ENCODE data around the gene TRAPPC5. TPM values are rescaled to one million over a fixed set of nuclear protein-coding genes. Genes with fewer than 3 reads are reported as not detected.

TRAPPC5 gene
- total RNA-seq (2022; extraction: Qiagen RNA extraction; ENCODE audit: low read depth), result 44.6 to 114 TPM (median 102 TPM) in 5 replicates

GRCh38 chr19:7680606-7681339 is at the start of gene TRAPPC5:
Gene TRAPPC5, plus strand, starts transcription at chr19:7680833. Its CDS starts 1,421 bp downstream, at chr19:7682254.

DNA sequence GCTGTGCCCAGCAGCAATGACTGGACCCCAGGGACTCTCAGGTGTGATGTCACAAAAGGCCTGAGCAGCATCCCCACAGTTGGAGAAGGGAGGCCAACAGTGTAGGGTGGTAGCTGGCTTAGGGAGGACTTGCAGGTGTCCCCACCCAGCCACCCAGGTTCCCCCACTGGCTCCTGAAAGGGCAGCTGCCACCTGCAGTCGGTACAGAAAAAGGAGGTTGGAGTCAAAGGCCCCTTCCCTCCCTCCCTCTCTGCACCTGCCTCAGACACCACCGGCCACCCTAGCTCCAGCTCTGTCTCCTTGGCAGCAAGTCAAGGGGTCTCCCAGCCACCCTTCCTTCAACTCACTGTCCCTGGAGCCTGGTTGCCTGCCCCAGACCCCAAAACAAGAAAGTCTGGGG is 46.9 kb upstream of the TRAPPC5 start, which contains the start of gene PCP2:
TSS of gene PCP2 (minus strand) at position 22 of the 400 bp plus-strand sequence. CDS start 262 bp downstream, outside the sequence.

GRCh38 chr19:7636691-7637373 is 43.8 kb upstream of the TRAPPC5 start, which contains the start of gene STXBP2:
Gene STXBP2, plus strand, starts transcription at chr19:7637110. Its CDS starts 40 bp downstream, at chr19:7637150.

DNA sequence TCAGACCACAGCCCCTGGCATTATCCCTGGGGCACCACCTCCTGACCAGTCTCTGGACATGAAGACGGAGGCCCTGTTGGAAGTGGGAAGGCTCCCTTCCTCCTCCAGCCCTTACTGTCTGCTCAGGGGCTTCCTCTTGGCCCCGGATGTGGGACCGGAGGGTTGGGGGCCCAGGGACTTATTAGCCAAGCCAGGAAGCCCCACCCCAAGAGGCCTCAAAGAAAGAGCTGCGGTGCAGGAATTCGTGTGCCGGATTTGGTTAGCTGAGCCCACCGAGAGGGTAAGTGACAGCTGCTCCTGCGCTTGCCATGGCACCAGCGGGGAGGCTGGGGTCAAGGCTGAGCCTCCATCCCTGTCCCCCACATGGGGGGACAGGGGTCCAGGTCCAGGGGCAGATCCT is 11.8 kb upstream of the TRAPPC5 start, which contains the start of gene RETN:
TSS of gene RETN (plus strand) at position 208 of the 400 bp plus-strand sequence. CDS start 278 bp downstream, outside the sequence.

GRCh38 chr19:7676854-7677253 is 3.8 kb upstream of the TRAPPC5 start, which contains the start of gene MCEMP1:
Gene MCEMP1, plus strand, starts transcription at chr19:7677090. Its CDS starts 31 bp downstream, at chr19:7677121.

GRCh38 chr19:7701654-7702457 is 21.2 kb downstream of the TRAPPC5 start, which contains the start of gene FCER2:
Gene FCER2, minus strand, starts transcription at chr19:7702131. Its CDS starts 2,371 bp downstream, at chr19:7699760.

DNA sequence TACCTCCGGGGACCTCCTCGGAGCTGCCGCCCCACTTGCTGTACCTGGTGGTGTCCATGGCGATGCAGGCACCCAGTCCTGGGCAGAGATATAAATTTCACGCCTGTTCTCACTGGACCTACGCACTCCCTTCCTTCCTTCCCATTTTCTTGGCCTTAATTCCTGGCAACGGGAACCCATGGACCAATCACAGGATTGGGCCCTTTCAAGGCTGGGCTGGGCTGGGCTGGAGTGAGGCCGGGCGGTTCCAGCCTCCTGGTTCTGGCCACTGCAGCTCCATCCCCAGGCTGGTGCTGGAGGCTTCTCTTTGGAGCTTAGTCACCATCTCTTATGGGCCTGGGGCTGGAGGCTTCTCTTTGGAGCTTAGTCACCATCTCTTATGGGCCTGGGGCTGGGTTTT is 51.4 kb downstream of the TRAPPC5 start, which contains the start of gene CLEC4G:
TSS of gene CLEC4G (minus strand) at position 66 of the 400 bp plus-strand sequence. CDS start at position 58, 8 bp downstream.

Other genes starting within 250 kb of the TRAPPC5 start
- gene PEX11G, start 191.8 kb upstream of the TRAPPC5 start, total RNA-seq (2022; extraction: Qiagen RNA extraction; ENCODE audit: low read depth), result 0.93 to 2.1 TPM (median 1.8 TPM) in 5 replicates
- 13.8 to 20.6 TPM (median 20.1 TPM) in 5 replicates for gene ZNF358, start 164.7 kb upstream of the TRAPPC5 start, total RNA-seq (2022; extraction: Qiagen RNA extraction; ENCODE audit: low read depth)
- gene MCOLN1, start 158.2 kb upstream of the TRAPPC5 start, total RNA-seq (2022; extraction: Qiagen RNA extraction; ENCODE audit: low read depth), result 10.5 to 14.9 TPM (median 13.1 TPM) in 5 replicates
- gene PNPLA6, start 145.1 kb upstream of the TRAPPC5 start, total RNA-seq (2022; extraction: Qiagen RNA extraction; ENCODE audit: low read depth), result 26.9 to 37.6 TPM (median 33.9 TPM) in 5 replicates
- gene CAMSAP3, start 85.0 kb upstream of the TRAPPC5 start, total RNA-seq (2022; extraction: Qiagen RNA extraction; ENCODE audit: low read depth), result 2.8 to 5.5 TPM (median 4.3 TPM) in 5 replicates
- 21.4 to 27.8 TPM (median 26.3 TPM) in 5 replicates for gene XAB2, start 51.3 kb upstream of the TRAPPC5 start, total RNA-seq (2022; extraction: Qiagen RNA extraction; ENCODE audit: low read depth)
- gene PET100, start 51.0 kb upstream of the TRAPPC5 start, total RNA-seq (2022; extraction: Qiagen RNA extraction; ENCODE audit: low read depth), result 52.7 to 81.5 TPM (median 56.6 TPM) in 5 replicates
- 0.20 TPM in 1 of 5 replicates, not detected in the others for gene PCP2, start 47.1 kb upstream of the TRAPPC5 start, total RNA-seq (2022; extraction: Qiagen RNA extraction; ENCODE audit: low read depth)
- 32.9 to 44.6 TPM (median 40.8 TPM) in 5 replicates for gene STXBP2, start 43.7 kb upstream of the TRAPPC5 start, total RNA-seq (2022; extraction: Qiagen RNA extraction; ENCODE audit: low read depth)
- gene RETN, start 11.8 kb upstream of the TRAPPC5 start, total RNA-seq (2022; extraction: Qiagen RNA extraction; ENCODE audit: low read depth), result not detected in 5 replicates
- gene MCEMP1, start 3.7 kb upstream of the TRAPPC5 start, total RNA-seq (2022; extraction: Qiagen RNA extraction; ENCODE audit: low read depth), result not detected in 5 replicates
- gene FCER2, start 21.3 kb downstream of the TRAPPC5 start, total RNA-seq (2022; extraction: Qiagen RNA extraction; ENCODE audit: low read depth), result not detected in 5 replicates
- gene CLEC4G, start 51.3 kb downstream of the TRAPPC5 start, total RNA-seq (2022; extraction: Qiagen RNA extraction; ENCODE audit: low read depth), result not detected in 5 replicates
- gene CD209, start 66.7 kb downstream of the TRAPPC5 start, total RNA-seq (2022; extraction: Qiagen RNA extraction; ENCODE audit: low read depth), result not detected in 5 replicates
- not detected in 5 replicates for gene CLEC4M, start 82.4 kb downstream of the TRAPPC5 start, total RNA-seq (2022; extraction: Qiagen RNA extraction; ENCODE audit: low read depth)
- gene EVI5L, start 149.4 kb downstream of the TRAPPC5 start, total RNA-seq (2022; extraction: Qiagen RNA extraction; ENCODE audit: low read depth), result 0.97 to 1.7 TPM (median 1.5 TPM) in 5 replicates
- gene PRR36, start 193.6 kb downstream of the TRAPPC5 start, total RNA-seq (2022; extraction: Qiagen RNA extraction; ENCODE audit: low read depth), result 0.21 to 0.84 TPM (median 0.39 TPM) in 5 replicates
- 5.4 to 7.1 TPM (median 6.3 TPM) in 5 replicates for gene LRRC8E, start 207.7 kb downstream of the TRAPPC5 start, total RNA-seq (2022; extraction: Qiagen RNA extraction; ENCODE audit: low read depth)
- 12.0 to 17.2 TPM (median 16.8 TPM) in 5 replicates for gene MAP2K7, start 223.0 kb downstream of the TRAPPC5 start, total RNA-seq (2022; extraction: Qiagen RNA extraction; ENCODE audit: low read depth)
- 0.78 to 2.4 TPM (median 1.9 TPM) in 5 replicates for gene TGFBR3L, start 234.0 kb downstream of the TRAPPC5 start, total RNA-seq (2022; extraction: Qiagen RNA extraction; ENCODE audit: low read depth)
- 21.4 to 29.8 TPM (median 29.5 TPM) in 5 replicates for gene SNAPC2, start 239.5 kb downstream of the TRAPPC5 start, total RNA-seq (2022; extraction: Qiagen RNA extraction; ENCODE audit: low read depth)
- gene CTXN1, start 245.3 kb downstream of the TRAPPC5 start, total RNA-seq (2022; extraction: Qiagen RNA extraction; ENCODE audit: low read depth), result 10.0 to 24.5 TPM (median 21.4 TPM) in 5 replicates